GM23338 (cell line): Measurements from ENCODE around the gene ADAMTS5. TPM values are rescaled to one million over a fixed set of nuclear protein-coding genes. Genes with fewer than 3 reads are reported as not detected.

Experiments used
- ATAC-seq: fragments of 200-7000 bp; cut with Tn5 transposase; 3 replicates; pipeline ENCODE4 v1.9.1; 2020
- DNase-seq: peaks from one replicate; pipeline ENCODE4 v3.0.0-alpha.2; 2015; ENCODE audit warnings: low spot score
- H2AFZ ChIP-seq: fragments of 200-600 bp; sonication (generic); 2 replicates; pipeline ENCODE4 v1.8.0; 2016; ENCODE audit warnings: antibody characterized with exemption, mild to moderate bottlenecking, moderate library complexity
- H3F3A ChIP-seq: fragments of 200-600 bp; sonication (generic); replicated peaks from 2 replicates; pipeline ENCODE4 v1.8.0; 2017; ENCODE audit warnings: antibody characterized with exemption, mixed run types, low read depth
- H3K27ac ChIP-seq: fragments of 200-600 bp; sonication (generic); 2 replicates; pipeline ENCODE4 v1.6.1; 2016; ENCODE audit warnings: low read depth
- H3K27me3 ChIP-seq: fragments of 200-600 bp; sonication (generic); 2 replicates; pipeline ENCODE4 v1.8.0; 2016; ENCODE audit warnings: mild to moderate bottlenecking, mixed run types, moderate library complexity; ENCODE audit not compliant: insufficient read depth
- H3K36me3 ChIP-seq: fragments of 200-600 bp; sonication (generic); 2 replicates; pipeline ENCODE4 v1.8.0; 2016; ENCODE audit warnings: mild to moderate bottlenecking; ENCODE audit not compliant: insufficient read depth
- H3K4me1 ChIP-seq: fragments of 200-600 bp; sonication (generic); 2 replicates; pipeline ENCODE4 v1.8.0; 2016; ENCODE audit warnings: mild to moderate bottlenecking, moderate library complexity; ENCODE audit not compliant: insufficient read depth
- H3K4me2 ChIP-seq: fragments of 200-600 bp; sonication (generic); 2 replicates; pipeline ENCODE4 v1.7.1; 2017; ENCODE audit warnings: mixed run types
- H3K4me3 ChIP-seq: fragments of 200-600 bp; sonication (generic); 2 replicates; pipeline ENCODE4 v1.6.1; 2016; ENCODE audit warnings: mixed run types
- H3K79me2 ChIP-seq: fragments of 200-600 bp; sonication (generic); replicated peaks from 2 replicates; pipeline ENCODE4 v1.8.0; 2017; ENCODE audit warnings: mild to moderate bottlenecking; ENCODE audit not compliant: insufficient read depth
- H3K9me2 ChIP-seq: fragments of 200-600 bp; sonication (generic); 2 replicates; pipeline ENCODE4 v1.8.0; 2017; ENCODE audit not compliant: insufficient read depth
- H4K20me1 ChIP-seq: fragments of 200-600 bp; sonication (generic); replicated peaks from 2 replicates; pipeline ENCODE4 v1.8.0; 2017; ENCODE audit warnings: mild to moderate bottlenecking; ENCODE audit not compliant: insufficient read depth
- H3K27ac Mint-ChIP-seq: 2 replicates; pipeline ENCODE4 v1.8.0; 2020; ENCODE audit warnings: inconsistent platforms, mild to moderate bottlenecking, moderate library complexity, mixed read lengths
- H3K27me3 Mint-ChIP-seq: 3 replicates; pipeline ENCODE4 v1.8.0; 2022; ENCODE audit warnings: low read depth, mild to moderate bottlenecking, moderate library complexity, mixed read lengths, inconsistent platforms; ENCODE audit not compliant: insufficient read depth, poor library complexity
- H3K36me3 Mint-ChIP-seq: 3 replicates; pipeline ENCODE4 v1.8.0; 2021; ENCODE audit warnings: low read depth, mild to moderate bottlenecking, inconsistent platforms, moderate library complexity, mixed read lengths
- H3K4me1 Mint-ChIP-seq: 3 replicates; pipeline ENCODE4 v1.8.0; 2020; ENCODE audit warnings: mild to moderate bottlenecking, inconsistent platforms, mixed read lengths
- H3K4me3 Mint-ChIP-seq: 3 replicates; pipeline ENCODE4 v1.8.0; 2021; ENCODE audit warnings: moderate library complexity, mild to moderate bottlenecking, inconsistent platforms, mixed read lengths
- H3K9me3 Mint-ChIP-seq: 3 replicates; pipeline ENCODE4 v1.8.0; 2020; ENCODE audit warnings: moderate library complexity, mild to moderate bottlenecking, inconsistent platforms, mixed read lengths
- EZH2 ChIP-seq: fragments of 200-600 bp; sonication (generic); IDR thresholded peaks from one replicate; pipeline ENCODE4 v1.8.0; 2017; ENCODE audit warnings: antibody characterized with exemption, mild to moderate bottlenecking, low read depth; ENCODE audit not compliant: unreplicated experiment
- EZH2phosphoT487 ChIP-seq: fragments of 200-600 bp; sonication (generic); IDR thresholded peaks from one replicate; pipeline ENCODE4 v1.8.1; 2018; ENCODE audit warnings: antibody characterized with exemption; ENCODE audit not compliant: unreplicated experiment
- JUNB ChIP-seq: IDR thresholded peaks from one replicate; pipeline ENCODE4 v1.6.1; 2016; ENCODE audit warnings: antibody characterized with exemption; ENCODE audit not compliant: unreplicated experiment
- NANOG ChIP-seq: IDR thresholded peaks from 2 replicates; pipeline ENCODE4 v1.6.1; 2016; ENCODE audit warnings: antibody characterized with exemption, borderline replicate concordance
- STAT1 ChIP-seq: IDR thresholded peaks from one replicate; pipeline ENCODE4 v1.6.1; 2016; ENCODE audit warnings: antibody characterized with exemption; ENCODE audit not compliant: unreplicated experiment
- ZNF114 ChIP-seq: fragments of 250-450 bp; sonication (Bioruptor Pico); IDR thresholded peaks from 2 replicates; pipeline ENCODE4 v1.5.0; 2020; ENCODE audit warnings: mild to moderate bottlenecking, moderate library complexity
- ZNF331 ChIP-seq: fragments of 250-450 bp; sonication (Bioruptor Pico); IDR thresholded peaks from 2 replicates; pipeline ENCODE4 v1.5.0; 2020; ENCODE audit warnings: low read depth, mild to moderate bottlenecking, moderate library complexity
- polyA plus RNA-seq: library from polyadenylated mRNA; unstranded; fragments of >200 nt; fragmentation: Nextera tagmentation; extraction: Ambion mirVana; gene quantifications from 2 replicates; pipeline ENCODE4 v1.2.1, GENCODE V29; 2016
- total RNA-seq: library from RNA; depleted of rRNA; stranded (reverse); fragments of >200 nt; shearing (Covaris generic); gene quantifications from 2 replicates; pipeline ENCODE4 v1.2.3, GENCODE V29; 2014
- TF ChIP-seq, protein P1 (sequence below): IDR thresholded peaks from 2 replicates; pipeline ENCODE4 v1.6.1; 2016; ENCODE audit warnings: antibody characterized with exemption
- TF ChIP-seq, protein P2 (sequence below), 2 experiments: fragments of 200-600 bp in 1 of 2; sonication (generic) in 1 of 2; conservative IDR thresholded peaks; 2 replicates each; pipeline versions ENCODE4 v1.5.1 to v1.6.1; 2016 to 2017; ENCODE audit warnings: antibody characterized with exemption in 2 of 2, low read depth in 2 of 2, mild to moderate bottlenecking in 2 of 2, moderate library complexity in 1 of 2
- TF ChIP-seq, protein P3 (sequence below): IDR thresholded peaks from one replicate; pipeline ENCODE4 v1.6.1; 2018; ENCODE audit warnings: antibody characterized with exemption; ENCODE audit not compliant: unreplicated experiment
- TF ChIP-seq, protein P4 (sequence below): fragments of 250-450 bp; sonication (Bioruptor Pico); IDR thresholded peaks from 2 replicates; pipeline ENCODE4 v1.5.0; 2020; ENCODE audit warnings: mild to moderate bottlenecking, moderate library complexity

ADAMTS5 gene
- total and polyA plus RNA-seq, 2 experiments from 2014 or later, result 0.21 to 0.32 TPM

DNA sequence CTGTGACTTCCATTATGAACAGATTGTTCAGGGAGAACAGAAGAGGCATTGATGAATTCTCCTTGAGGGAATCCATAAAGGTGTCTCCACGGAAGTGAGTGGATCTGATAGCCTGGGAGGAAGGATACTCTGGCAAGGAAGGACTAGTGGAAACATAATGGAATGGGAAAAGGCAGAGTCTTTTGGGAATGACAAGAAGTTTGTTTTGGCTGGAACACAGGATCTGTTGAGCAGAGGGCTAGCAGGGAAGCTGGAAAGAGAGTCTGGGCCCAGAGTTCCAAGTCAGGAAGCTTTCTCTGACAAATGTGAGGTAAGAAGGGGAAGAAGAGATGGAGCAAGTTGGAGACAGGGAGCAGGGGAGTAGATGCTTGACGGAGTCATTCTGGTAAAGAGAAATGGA lies 8.1 kb downstream of the ADAMTS5 start:
- Histone ChIP-seq H3K4me3 (no peak overlapping the region), H3K4me1 (peaks cover 14% of the 10 kb centered on the region; the same call in 1 of the 2 replicates), H3K27ac (no peak overlapping the region), H3K36me3 (no peaks in the 10 kb centered on the region), H2AFZ (no peak overlapping the region), H3K9me2 (no peaks in the 10 kb centered on the region), H3K27me3 (no peaks in the 10 kb centered on the region), H4K20me1 (no peaks in the 10 kb centered on the region), H3K4me2 (no peak overlapping the region), H3F3A (no peaks in the 10 kb centered on the region), H3K79me2 (no peaks in the 10 kb centered on the region)
- Mint-ChIP-seq H3K27ac (no peak overlapping the region), H3K4me1 (peaks cover 24% of the 10 kb centered on the region), H3K27me3 (no peaks in the 10 kb centered on the region), H3K9me3 (no peaks in the 10 kb centered on the region), H3K4me3 (no peak overlapping the region), H3K36me3 (no peaks in the 10 kb centered on the region)
- no peak for DNase-seq
- TF ChIP-seq, protein P1, sequence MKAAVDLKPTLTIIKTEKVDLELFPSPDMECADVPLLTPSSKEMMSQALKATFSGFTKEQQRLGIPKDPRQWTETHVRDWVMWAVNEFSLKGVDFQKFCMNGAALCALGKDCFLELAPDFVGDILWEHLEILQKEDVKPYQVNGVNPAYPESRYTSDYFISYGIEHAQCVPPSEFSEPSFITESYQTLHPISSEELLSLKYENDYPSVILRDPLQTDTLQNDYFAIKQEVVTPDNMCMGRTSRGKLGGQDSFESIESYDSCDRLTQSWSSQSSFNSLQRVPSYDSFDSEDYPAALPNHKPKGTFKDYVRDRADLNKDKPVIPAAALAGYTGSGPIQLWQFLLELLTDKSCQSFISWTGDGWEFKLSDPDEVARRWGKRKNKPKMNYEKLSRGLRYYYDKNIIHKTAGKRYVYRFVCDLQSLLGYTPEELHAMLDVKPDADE, result no peak
- TF ChIP-seq ZNF331 (CRISPR knock-in tag), result no peak
- no peak for TF ChIP-seq STAT1
- TF ChIP-seq EZH2phosphoT487, result no peak
- TF ChIP-seq, protein P2, sequence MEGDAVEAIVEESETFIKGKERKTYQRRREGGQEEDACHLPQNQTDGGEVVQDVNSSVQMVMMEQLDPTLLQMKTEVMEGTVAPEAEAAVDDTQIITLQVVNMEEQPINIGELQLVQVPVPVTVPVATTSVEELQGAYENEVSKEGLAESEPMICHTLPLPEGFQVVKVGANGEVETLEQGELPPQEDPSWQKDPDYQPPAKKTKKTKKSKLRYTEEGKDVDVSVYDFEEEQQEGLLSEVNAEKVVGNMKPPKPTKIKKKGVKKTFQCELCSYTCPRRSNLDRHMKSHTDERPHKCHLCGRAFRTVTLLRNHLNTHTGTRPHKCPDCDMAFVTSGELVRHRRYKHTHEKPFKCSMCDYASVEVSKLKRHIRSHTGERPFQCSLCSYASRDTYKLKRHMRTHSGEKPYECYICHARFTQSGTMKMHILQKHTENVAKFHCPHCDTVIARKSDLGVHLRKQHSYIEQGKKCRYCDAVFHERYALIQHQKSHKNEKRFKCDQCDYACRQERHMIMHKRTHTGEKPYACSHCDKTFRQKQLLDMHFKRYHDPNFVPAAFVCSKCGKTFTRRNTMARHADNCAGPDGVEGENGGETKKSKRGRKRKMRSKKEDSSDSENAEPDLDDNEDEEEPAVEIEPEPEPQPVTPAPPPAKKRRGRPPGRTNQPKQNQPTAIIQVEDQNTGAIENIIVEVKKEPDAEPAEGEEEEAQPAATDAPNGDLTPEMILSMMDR (conservative IDR thresholded peaks at IDR 0.05; ENCODE audit: low read depth in 2 of 2), result no peak
- TF ChIP-seq, protein P3, sequence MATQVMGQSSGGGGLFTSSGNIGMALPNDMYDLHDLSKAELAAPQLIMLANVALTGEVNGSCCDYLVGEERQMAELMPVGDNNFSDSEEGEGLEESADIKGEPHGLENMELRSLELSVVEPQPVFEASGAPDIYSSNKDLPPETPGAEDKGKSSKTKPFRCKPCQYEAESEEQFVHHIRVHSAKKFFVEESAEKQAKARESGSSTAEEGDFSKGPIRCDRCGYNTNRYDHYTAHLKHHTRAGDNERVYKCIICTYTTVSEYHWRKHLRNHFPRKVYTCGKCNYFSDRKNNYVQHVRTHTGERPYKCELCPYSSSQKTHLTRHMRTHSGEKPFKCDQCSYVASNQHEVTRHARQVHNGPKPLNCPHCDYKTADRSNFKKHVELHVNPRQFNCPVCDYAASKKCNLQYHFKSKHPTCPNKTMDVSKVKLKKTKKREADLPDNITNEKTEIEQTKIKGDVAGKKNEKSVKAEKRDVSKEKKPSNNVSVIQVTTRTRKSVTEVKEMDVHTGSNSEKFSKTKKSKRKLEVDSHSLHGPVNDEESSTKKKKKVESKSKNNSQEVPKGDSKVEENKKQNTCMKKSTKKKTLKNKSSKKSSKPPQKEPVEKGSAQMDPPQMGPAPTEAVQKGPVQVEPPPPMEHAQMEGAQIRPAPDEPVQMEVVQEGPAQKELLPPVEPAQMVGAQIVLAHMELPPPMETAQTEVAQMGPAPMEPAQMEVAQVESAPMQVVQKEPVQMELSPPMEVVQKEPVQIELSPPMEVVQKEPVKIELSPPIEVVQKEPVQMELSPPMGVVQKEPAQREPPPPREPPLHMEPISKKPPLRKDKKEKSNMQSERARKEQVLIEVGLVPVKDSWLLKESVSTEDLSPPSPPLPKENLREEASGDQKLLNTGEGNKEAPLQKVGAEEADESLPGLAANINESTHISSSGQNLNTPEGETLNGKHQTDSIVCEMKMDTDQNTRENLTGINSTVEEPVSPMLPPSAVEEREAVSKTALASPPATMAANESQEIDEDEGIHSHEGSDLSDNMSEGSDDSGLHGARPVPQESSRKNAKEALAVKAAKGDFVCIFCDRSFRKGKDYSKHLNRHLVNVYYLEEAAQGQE, result no peak
- TF ChIP-seq ZNF114 (CRISPR knock-in tag), result no peak
- TF ChIP-seq, protein P4, sequence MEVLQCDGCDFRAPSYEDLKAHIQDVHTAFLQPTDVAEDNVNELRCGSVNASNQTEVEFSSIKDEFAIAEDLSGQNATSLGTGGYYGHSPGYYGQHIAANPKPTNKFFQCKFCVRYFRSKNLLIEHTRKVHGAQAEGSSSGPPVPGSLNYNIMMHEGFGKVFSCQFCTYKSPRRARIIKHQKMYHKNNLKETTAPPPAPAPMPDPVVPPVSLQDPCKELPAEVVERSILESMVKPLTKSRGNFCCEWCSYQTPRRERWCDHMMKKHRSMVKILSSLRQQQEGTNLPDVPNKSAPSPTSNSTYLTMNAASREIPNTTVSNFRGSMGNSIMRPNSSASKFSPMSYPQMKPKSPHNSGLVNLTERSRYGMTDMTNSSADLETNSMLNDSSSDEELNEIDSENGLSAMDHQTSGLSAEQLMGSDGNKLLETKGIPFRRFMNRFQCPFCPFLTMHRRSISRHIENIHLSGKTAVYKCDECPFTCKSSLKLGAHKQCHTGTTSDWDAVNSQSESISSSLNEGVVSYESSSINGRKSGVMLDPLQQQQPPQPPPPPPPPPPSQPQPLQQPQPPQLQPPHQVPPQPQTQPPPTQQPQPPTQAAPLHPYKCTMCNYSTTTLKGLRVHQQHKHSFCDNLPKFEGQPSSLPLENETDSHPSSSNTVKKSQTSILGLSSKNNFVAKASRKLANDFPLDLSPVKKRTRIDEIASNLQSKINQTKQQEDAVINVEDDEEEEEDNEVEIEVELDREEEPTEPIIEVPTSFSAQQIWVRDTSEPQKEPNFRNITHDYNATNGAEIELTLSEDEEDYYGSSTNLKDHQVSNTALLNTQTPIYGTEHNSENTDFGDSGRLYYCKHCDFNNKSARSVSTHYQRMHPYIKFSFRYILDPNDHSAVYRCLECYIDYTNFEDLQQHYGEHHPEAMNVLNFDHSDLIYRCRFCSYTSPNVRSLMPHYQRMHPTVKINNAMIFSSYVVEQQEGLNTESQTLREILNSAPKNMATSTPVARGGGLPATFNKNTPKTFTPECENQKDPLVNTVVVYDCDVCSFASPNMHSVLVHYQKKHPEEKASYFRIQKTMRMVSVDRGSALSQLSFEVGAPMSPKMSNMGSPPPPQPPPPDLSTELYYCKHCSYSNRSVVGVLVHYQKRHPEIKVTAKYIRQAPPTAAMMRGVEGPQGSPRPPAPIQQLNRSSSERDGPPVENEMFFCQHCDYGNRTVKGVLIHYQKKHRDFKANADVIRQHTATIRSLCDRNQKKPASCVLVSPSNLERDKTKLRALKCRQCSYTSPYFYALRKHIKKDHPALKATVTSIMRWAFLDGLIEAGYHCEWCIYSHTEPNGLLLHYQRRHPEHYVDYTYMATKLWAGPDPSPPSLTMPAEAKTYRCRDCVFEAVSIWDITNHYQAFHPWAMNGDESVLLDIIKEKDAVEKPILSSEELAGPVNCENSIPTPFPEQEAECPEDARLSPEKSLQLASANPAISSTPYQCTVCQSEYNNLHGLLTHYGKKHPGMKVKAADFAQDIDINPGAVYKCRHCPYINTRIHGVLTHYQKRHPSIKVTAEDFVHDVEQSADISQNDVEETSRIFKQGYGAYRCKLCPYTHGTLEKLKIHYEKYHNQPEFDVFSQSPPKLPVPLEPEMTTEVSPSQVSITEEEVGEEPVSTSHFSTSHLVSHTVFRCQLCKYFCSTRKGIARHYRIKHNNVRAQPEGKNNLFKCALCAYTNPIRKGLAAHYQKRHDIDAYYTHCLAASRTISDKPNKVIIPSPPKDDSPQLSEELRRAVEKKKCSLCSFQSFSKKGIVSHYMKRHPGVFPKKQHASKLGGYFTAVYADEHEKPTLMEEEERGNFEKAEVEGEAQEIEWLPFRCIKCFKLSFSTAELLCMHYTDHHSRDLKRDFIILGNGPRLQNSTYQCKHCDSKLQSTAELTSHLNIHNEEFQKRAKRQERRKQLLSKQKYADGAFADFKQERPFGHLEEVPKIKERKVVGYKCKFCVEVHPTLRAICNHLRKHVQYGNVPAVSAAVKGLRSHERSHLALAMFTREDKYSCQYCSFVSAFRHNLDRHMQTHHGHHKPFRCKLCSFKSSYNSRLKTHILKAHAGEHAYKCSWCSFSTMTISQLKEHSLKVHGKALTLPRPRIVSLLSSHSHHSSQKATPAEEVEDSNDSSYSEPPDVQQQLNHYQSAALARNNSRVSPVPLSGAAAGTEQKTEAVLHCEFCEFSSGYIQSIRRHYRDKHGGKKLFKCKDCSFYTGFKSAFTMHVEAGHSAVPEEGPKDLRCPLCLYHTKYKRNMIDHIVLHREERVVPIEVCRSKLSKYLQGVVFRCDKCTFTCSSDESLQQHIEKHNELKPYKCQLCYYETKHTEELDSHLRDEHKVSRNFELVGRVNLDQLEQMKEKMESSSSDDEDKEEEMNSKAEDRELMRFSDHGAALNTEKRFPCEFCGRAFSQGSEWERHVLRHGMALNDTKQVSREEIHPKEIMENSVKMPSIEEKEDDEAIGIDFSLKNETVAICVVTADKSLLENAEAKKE (CRISPR knock-in tag), result no peak
- TF ChIP-seq EZH2, result no peak
- TF ChIP-seq JUNB, result no peak
- TF ChIP-seq NANOG, result no peak
- ATAC-seq, result no peak
